Measurements from ENCODE around the gene LTA4H. TPM values are rescaled to one million over a fixed set of nuclear protein-coding genes. Genes with fewer than 3 reads are reported as not detected.

LTA4H gene
- total RNA-seq, 2 donors from 2014 or later, result 112 to 141 TPM

- H3K36me3 ChIP-seq (ENCODE audit: control insufficient read depth, insufficient read depth, low read length), result no peaks in the 10 kb centered on the region
- H3K4me3 ChIP-seq (ENCODE audit: low read length), result no peak overlapping the region
- no peaks in the 10 kb centered on the region for H3K4me1 ChIP-seq (ENCODE audit: control insufficient read depth, insufficient read depth, low read length)
- H3K4me3 Mint-ChIP-seq, result no peak overlapping the region
- no peak for TF ChIP-seq CTCF (conservative IDR thresholded peaks at IDR 0.05)
- no peaks in the 10 kb centered on the region for H3K36me3 Mint-ChIP-seq (ENCODE audit: low read depth)
- peaks cover 8% of the 10 kb centered on the region for H3K4me1 Mint-ChIP-seq
- H3K9me3 ChIP-seq (ENCODE audit: control insufficient read depth, low read length), result no peaks in the 10 kb centered on the region
- H3K27me3 Mint-ChIP-seq (ENCODE audit: insufficient read depth), result peaks cover 2% of the 10 kb centered on the region
- H3K27ac Mint-ChIP-seq, result no peak overlapping the region
- H3K27ac ChIP-seq (ENCODE audit: low read depth, low read length), result no peak overlapping the region
- WGBS, 2 experiments (ENCODE audit: insufficient coverage in 1 of 2, insufficient read length in 1 of 2), result 88 to 95% methylated on average over 1 of the region's 1 CpG
- no peak for DNase-seq
- H3K27me3 ChIP-seq (ENCODE audit: control insufficient read depth, insufficient read depth, low read length, poor library complexity, severe bottlenecking), result peaks cover 9% of the 10 kb centered on the region
- H3K9ac ChIP-seq (ENCODE audit: extremely low read depth, low read length, poor library complexity, severe bottlenecking), result no peak overlapping the region
- H3K9me3 Mint-ChIP-seq, result no peaks in the 10 kb centered on the region
Measured at GRCh38 chr12:95984682-95985081, 50.7 kb downstream of the LTA4H start.

- H3K27ac Mint-ChIP-seq, result no peak overlapping the region
- Histone ChIP-seq H3K4me3 (ENCODE audit: low read length) (no peak overlapping the region), H3K27ac (ENCODE audit: low read depth, low read length) (no peak overlapping the region), H3K9ac (ENCODE audit: extremely low read depth, low read length, poor library complexity, severe bottlenecking) (no peak overlapping the region), H3K36me3 (ENCODE audit: control insufficient read depth, insufficient read depth, low read length) (no peaks in the 10 kb centered on the region), H3K9me3 (ENCODE audit: control insufficient read depth, low read length) (no peaks in the 10 kb centered on the region), H3K4me1 (ENCODE audit: control insufficient read depth, insufficient read depth, low read length) (no peaks in the 10 kb centered on the region), H3K27me3 (ENCODE audit: control insufficient read depth, insufficient read depth, low read length, poor library complexity, severe bottlenecking) (peaks cover 9% of the 10 kb centered on the region)
- DNase-seq, result no peak
- no peaks in the 10 kb centered on the region for H3K36me3 Mint-ChIP-seq (ENCODE audit: low read depth)
- peaks cover 2% of the 10 kb centered on the region for H3K27me3 Mint-ChIP-seq (ENCODE audit: insufficient read depth)
- no peak overlapping the region for H3K4me3 Mint-ChIP-seq
- peaks cover 16% of the 10 kb centered on the region for H3K4me1 Mint-ChIP-seq
- no peaks in the 10 kb centered on the region for H3K9me3 Mint-ChIP-seq
- 90 to 91% methylated on average over 1 of the region's 1 CpG for WGBS, 2 experiments (ENCODE audit: insufficient coverage in 1 of 2, insufficient read length in 1 of 2)
- TF ChIP-seq CTCF (conservative IDR thresholded peaks at IDR 0.05), result no peak
Measured at GRCh38 chr12:95982602-95983001, 52.8 kb downstream of the LTA4H start.

GRCh38 chr12:95980437-95980836 is 55.0 kb downstream of the LTA4H start:
- no peak overlapping the region for H3K27ac ChIP-seq (ENCODE audit: low read depth, low read length)
- Mint-ChIP-seq H3K9me3 (no peaks in the 10 kb centered on the region), H3K27ac (no peak overlapping the region), H3K27me3 (ENCODE audit: insufficient read depth) (peaks cover 2% of the 10 kb centered on the region), H3K4me1 (peaks cover 10% of the 10 kb centered on the region), H3K36me3 (ENCODE audit: low read depth) (no peaks in the 10 kb centered on the region), H3K4me3 (no peak overlapping the region)
- DNase-seq, result no peak
- 93 to 97% methylated on average over 4 to 5 of the region's 5 CpGs for WGBS, 2 experiments (ENCODE audit: insufficient coverage in 1 of 2, insufficient read length in 1 of 2)
- H3K9me3 ChIP-seq (ENCODE audit: control insufficient read depth, low read length), result no peaks in the 10 kb centered on the region
- peaks cover 4% of the 10 kb centered on the region for H3K27me3 ChIP-seq (ENCODE audit: control insufficient read depth, insufficient read depth, low read length, poor library complexity, severe bottlenecking)
- no peak overlapping the region for H3K9ac ChIP-seq (ENCODE audit: extremely low read depth, low read length, poor library complexity, severe bottlenecking)
- no peaks in the 10 kb centered on the region for H3K36me3 ChIP-seq (ENCODE audit: control insufficient read depth, insufficient read depth, low read length)
- H3K4me3 ChIP-seq (ENCODE audit: low read length), result no peak overlapping the region
- H3K4me1 ChIP-seq (ENCODE audit: control insufficient read depth, insufficient read depth, low read length), result no peaks in the 10 kb centered on the region
- no peak for TF ChIP-seq CTCF (conservative IDR thresholded peaks at IDR 0.05)
